Stomach smooth muscle (tissue), 2 donors: ENCODE results near the gene THAP8.
"Not testable (repeated sequence)": the region's sequence is repeated elsewhere in the genome, so short reads cannot be mapped to it uniquely, and the experiment has no call there.

Experiments used
- H3K27ac ChIP-seq: one replicate; pipeline ENCODE4 v1.7.0; 2013; ENCODE audit warnings: mild to moderate bottlenecking, low read length, inconsistent platforms
- H3K27me3 ChIP-seq, 2 donors: one replicate each; pipeline ENCODE4 v1.7.0; 2013; ENCODE audit warnings: low read length in 2 of 2; ENCODE audit not compliant: insufficient read depth in 2 of 2, control insufficient read depth in 1 of 2
- H3K36me3 ChIP-seq, 2 donors: one replicate each; pipeline ENCODE4 v1.7.0; 2013; ENCODE audit warnings: low read length in 2 of 2; ENCODE audit not compliant: control insufficient read depth in 2 of 2, insufficient read depth in 2 of 2
- H3K4me1 ChIP-seq: one replicate; pipeline ENCODE4 v1.7.0; 2013; ENCODE audit warnings: low read length; ENCODE audit not compliant: control insufficient read depth, insufficient read depth
- H3K4me3 ChIP-seq, 2 donors: one replicate each; pipeline ENCODE4 v1.7.0; 2013; ENCODE audit warnings: low read length in 2 of 2
- H3K9ac ChIP-seq, 2 donors: one replicate each; pipeline ENCODE4 v1.7.0; 2013; ENCODE audit warnings: low read length in 2 of 2, mild to moderate bottlenecking in 1 of 2
- H3K9me3 ChIP-seq, 2 donors: one replicate each; pipeline ENCODE4 v1.7.0; 2013; ENCODE audit warnings: low read length in 2 of 2; ENCODE audit not compliant: control insufficient read depth in 2 of 2
- donor health status: healthy.
- donor health status: Pancreatic carcinoma.

The THAP8 gene

DNA sequence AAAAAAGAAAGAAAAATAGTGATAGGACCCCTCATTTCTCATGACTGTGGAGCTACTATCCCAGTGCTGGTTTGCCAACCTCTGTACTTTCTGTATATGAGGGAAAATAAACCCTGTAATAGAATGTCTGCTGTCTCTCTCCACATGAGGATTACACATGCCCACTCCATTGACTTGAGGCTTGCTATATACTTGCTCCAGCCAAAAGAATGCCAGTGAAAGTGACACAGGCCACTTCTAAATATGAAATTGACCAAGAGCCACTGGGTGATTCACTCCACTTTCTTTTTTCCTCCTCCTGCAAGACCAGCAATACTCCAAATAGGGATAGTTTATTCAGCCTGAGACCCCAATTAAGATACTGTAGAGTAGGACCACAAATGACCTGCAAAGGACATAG is 6.2 kb downstream of the THAP8 start:
- no peaks in the 10 kb centered on the region for H3K27me3 ChIP-seq
- H3K4me3 ChIP-seq, result no peak overlapping the region
- H3K9me3 ChIP-seq, result no peaks in the 10 kb centered on the region
- no peak overlapping the region for H3K27ac ChIP-seq
- H3K9ac ChIP-seq, result no peak overlapping the region
- peaks cover 24% of the 10 kb centered on the region for H3K4me1 ChIP-seq
- H3K36me3 ChIP-seq, result no peaks in the 10 kb centered on the region

DNA sequence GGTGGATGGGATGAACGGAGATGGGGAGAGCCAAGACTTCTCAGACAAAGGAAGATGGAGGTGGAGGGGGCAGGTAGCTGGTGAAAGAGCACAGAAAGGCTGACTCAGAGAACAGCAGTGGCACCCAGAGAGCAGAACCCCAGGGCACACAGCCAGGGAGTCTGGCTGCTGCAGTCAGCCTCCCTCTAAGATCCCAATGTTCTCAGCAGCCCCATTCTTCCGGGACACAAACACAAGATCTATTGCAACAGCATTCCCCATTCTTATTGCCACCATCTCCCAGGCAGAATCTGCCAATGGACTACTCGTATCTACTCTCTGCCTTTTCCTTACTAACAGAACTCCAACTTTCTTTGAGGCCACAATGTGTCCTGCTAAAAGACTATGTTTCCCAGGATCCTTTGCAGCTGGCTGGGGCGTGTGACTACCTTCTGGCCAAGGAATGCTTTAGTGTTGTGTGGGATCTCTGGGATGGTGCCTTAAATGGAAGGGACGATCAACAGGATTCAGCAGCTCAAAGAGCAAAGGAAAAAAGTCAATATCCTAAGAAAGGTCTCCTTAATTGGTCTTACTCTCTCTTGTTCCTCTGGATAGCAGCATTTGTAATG is 7.5 kb downstream of the THAP8 start:
- no peaks in the 10 kb centered on the region for H3K27me3 ChIP-seq
- H3K27ac ChIP-seq, result peak overlapping the region; percentile 64
- H3K9me3 ChIP-seq, result no peaks in the 10 kb centered on the region
- H3K4me3 ChIP-seq, result peak overlapping the region; percentile 1 to 22
- H3K4me1 ChIP-seq, result peaks cover 32% of the 10 kb centered on the region
- H3K9ac ChIP-seq, result no peak overlapping the region
- H3K36me3 ChIP-seq, result no peaks in the 10 kb centered on the region

DNA sequence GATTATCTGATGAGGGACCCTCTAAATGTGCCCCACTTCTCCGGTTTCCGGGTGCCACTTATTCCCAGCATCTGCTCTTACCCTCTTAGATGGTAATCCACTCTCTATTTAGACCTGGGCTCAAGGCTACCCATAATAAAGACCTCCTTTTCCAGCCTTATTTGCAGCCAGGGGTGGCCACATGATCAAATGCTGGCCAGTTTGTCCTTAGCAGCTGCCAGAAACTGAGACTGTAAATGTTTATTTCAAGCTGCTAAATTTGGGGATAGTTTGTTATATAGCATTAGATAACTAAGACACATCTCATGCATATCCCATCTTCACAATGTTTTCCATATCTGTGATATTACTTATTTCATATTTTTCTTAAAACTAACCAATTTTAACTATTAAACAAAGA is 10.1 kb downstream of the THAP8 start:
- Histone ChIP-seq H3K9ac (peak overlapping the region in 1 of 2 donors; percentile 38), H3K4me3 (no peak overlapping the region), H3K27ac (peak overlapping the region; percentile 60), H3K4me1 (peaks cover 26% of the 10 kb centered on the region), H3K36me3 (peaks cover 0 to 2% of the 10 kb centered on the region in 2 donors), H3K9me3 (no peaks in the 10 kb centered on the region), H3K27me3 (no peaks in the 10 kb centered on the region)

DNA sequence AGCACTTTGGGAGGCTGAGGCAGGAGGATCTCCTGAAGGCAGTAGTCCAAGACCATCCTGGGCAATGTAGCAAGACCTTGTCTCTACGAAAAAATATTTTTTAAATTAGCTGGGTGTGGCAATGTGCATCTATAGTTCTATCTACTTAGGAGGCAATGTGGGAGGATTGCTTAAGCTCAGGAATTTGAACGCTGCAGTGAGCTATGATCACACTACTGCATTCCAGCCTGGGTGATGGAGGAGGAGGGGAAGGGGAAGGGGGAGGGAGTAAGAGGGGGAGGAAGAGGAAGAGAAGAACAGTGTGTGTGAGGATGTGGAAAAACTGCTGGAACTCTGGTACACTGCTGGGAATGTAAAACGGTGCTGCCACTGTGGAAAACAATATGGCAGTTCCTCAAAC is 12.3 kb downstream of the THAP8 start:
- Histone ChIP-seq H3K9me3 (no peaks in the 10 kb centered on the region), H3K36me3 (peaks cover 2 to 3% of the 10 kb centered on the region in 2 donors), H3K4me3 (no peak overlapping the region), H3K4me1 (peaks cover 24% of the 10 kb centered on the region), H3K27me3 (no peaks in the 10 kb centered on the region), H3K9ac (no peak overlapping the region), H3K27ac (peak overlapping the region; percentile 24)

DNA sequence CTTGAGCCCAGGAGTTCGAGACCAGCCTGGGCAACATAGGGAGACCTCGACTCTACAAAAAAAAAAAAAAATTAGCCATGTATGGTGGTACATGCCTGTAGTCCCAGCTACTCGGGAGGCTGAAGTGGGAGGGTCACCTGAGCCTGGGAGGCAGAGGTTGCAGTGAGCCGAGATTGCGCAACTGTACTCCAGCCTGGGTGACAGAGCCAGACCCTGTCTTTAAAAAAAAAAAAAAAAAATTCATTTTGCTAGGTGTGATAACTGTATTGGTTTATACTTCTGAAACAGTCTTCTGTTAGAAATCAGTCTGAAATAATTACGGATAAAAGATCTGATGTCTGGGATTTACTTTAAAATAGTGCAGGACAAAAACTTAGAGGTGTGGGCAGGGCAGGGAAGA is 13.0 kb downstream of the THAP8 start:
- H3K27me3 ChIP-seq, H3K36me3 ChIP-seq, H3K9ac ChIP-seq, H3K4me3 ChIP-seq, H3K27ac ChIP-seq, H3K9me3 ChIP-seq: not testable (repeated sequence)
- H3K4me1 ChIP-seq, result peaks cover 19% of the 10 kb centered on the region

DNA sequence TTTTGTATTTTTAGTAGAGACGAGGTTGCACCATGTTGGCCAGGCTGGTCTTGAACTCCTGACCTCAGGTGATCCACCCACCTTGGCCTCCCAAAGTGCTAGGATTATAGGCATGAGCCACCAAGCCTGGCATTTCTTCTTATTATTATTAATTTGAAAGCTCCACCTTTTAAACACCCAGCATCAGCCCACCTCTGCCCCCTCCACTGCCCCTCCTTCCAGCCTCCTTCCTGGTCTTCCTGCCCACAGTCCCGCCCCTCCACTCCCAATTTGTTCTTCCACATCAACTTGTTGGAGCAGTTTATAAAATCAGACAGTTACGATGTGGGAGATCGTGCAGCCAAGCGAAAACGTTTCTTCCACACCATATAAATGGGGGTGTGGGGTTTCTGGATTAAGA is 13.6 kb downstream of the THAP8 start:
- Histone ChIP-seq H3K27ac (no peak overlapping the region), H3K36me3 (peaks cover 2 to 4% of the 10 kb centered on the region in 2 donors), H3K4me1 (peaks cover 19% of the 10 kb centered on the region), H3K9me3 (no peaks in the 10 kb centered on the region), H3K9ac (no peak overlapping the region), H3K4me3 (no peak overlapping the region), H3K27me3 (no peaks in the 10 kb centered on the region)

DNA sequence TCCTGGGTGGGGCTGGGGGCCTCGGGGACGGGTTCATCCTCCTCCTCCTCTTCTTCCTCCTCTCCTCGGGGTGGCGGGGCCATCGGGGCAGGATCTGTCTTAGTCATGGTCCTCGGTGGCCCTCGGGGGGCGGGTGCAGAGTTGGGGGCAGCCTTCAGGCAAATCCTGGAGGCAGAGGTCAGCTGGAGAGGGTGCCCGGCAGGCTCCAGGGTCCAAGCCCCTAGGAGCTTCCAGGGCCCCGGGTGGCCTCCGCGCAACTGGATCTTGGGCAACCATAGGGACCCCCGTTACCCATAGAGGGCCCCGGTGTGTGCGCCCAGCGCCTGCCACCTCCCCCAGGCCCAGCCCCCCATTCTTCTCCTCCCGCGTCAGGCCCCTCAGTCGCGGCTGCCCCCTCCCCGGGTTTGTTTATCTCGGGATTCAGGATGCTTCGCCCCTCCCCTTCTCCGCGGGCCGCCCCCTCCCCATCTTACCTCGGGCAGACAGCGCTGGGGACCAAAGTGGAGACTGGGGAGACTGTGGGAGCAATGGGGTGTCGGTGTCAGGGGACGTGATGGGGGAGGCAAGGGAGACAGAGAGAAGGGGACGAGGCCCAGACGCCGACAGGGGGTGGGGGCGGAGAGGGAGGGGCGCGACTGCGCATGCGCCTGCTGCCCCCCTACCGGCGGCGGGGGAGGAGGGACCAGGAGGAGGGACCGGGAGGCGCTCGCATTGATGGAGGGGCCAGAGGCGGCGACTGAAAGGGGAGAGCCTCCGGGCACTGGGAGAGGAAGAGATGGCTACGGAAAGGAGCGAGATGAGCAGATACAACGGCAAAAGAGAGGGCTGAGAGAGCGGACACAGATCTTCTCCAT is 21.6 kb downstream of the THAP8 start, which contains the start of gene CLIP3:
Gene CLIP3 (minus strand): TSS at position 623 of the 854 bp plus-strand sequence. CDS start 516 bp downstream, at position 107.
- Histone ChIP-seq H3K4me1 (peaks cover 16% of the 10 kb centered on the region), H3K9ac (peak within 1 kb of the TSS; percentile 66 to 72), H3K36me3 (peaks cover 4 to 10% of the 10 kb centered on the region in 2 donors), H3K27me3 (no peaks in the 10 kb centered on the region), H3K27ac (peak within 1 kb of the TSS; percentile 74), H3K9me3 (no peaks in the 10 kb centered on the region), H3K4me3 (peak within 1 kb of the TSS; percentile 79)

DNA sequence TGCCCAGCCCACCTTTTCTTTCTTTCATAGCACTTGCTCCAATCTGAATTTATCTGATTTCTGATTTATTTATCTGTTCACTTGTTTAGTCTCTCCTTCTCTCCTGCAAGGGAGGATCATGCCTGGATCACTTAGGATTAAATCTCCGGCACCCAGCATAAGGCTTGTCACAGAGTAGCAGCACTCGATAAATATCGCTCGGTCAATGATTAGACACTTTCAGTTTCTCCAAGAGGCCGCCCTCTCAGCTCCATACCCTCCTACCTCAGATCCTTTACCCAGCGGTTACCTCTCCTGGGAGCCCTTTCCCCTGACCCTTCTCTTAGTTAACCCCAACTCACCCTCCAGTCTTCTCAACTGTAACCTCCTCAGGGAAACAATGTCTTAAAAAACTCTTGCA is 22.8 kb downstream of the THAP8 start:
- Histone ChIP-seq H3K27ac (no peak overlapping the region), H3K36me3 (peaks cover 8 to 16% of the 10 kb centered on the region in 2 donors), H3K4me1 (peaks cover 16% of the 10 kb centered on the region), H3K27me3 (no peaks in the 10 kb centered on the region), H3K9me3 (no peaks in the 10 kb centered on the region), H3K9ac (no peak overlapping the region), H3K4me3 (no peak overlapping the region)

DNA sequence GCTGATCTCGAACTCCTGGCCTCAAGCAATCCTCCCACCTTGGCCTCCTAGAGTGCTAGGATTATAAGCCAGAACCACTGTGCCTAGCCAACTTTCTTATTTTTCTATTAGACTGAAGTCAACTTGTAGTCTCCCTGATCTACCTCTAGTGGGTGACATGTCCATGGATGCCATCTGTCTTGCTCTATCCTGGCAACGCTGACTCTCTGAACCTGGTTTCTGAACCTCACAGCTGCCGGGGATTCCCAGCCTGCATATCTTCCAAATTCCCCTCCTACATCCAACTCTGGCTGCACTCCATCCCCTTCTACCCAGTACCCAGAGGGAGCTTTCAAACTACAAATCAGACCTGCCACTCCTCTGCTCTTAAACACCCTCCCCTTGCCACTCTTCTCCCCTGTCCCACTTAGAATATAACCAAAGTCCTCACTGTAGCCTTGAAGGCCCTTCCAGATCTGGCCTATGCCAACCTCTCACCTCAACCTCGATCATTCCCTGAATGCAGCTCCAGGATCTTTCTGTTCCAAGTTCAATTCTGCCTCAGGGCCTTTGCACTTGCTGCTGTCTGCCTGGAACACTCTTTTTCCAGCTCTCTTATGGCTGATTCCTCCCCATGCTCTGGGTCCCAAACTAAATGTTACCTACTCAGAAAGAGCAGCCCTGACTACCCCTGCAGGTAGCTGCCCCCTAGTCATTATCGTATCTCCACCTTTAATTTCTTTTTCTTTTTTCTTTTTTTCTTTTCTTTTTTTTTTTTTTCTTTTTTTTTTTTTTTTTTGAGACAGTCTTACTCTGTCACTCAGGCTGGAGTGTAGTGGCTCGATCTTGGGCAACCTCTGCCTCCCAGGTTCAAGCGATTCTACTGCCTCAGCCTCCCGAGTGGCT is 23.6 kb downstream of the THAP8 start:
- no peak overlapping the region for H3K4me3 ChIP-seq
- no peak overlapping the region for H3K9ac ChIP-seq
- H3K9me3 ChIP-seq, result no peaks in the 10 kb centered on the region
- H3K27ac ChIP-seq, result no peak overlapping the region
- H3K36me3 ChIP-seq, result peaks cover 14 to 22% of the 10 kb centered on the region in 2 donors
- peaks cover 16% of the 10 kb centered on the region for H3K4me1 ChIP-seq
- H3K27me3 ChIP-seq, result no peaks in the 10 kb centered on the region

DNA sequence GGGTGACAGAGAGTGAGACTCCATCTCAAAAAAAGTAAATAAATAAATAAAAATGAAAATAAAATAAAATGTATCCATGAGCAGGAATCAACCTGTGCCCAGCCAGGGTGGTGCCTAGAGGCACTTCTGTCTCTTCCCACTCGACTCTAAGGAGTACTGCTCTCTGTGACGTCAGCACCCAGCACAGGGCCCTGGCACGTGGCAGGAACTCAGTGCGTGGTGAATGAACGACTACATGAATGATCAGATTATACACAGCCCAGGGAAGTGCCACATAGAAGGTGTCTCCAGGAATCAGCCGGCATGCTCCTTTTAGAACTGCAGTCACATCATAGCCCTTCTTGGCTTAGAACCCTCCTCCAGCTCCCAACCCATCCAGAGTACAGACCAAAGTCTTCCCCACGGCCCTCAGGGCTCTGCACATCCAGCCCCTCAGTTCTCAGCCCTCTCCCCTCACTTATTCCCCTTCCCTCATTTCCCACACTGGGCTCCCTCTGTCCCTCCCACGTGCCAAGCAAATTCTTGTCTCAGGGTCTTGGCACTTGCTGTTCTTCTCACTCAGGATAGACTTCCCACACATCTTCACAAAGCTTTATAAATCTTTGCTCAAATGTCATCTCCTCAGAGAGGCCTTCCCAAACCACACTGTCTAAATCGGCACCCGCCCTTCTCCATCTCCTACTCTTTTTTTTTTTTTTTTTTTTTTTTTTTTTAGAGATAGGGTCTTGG is 25.6 kb downstream of the THAP8 start:
- peak overlapping the region; percentile 11 for H3K27ac ChIP-seq
- H3K9ac ChIP-seq, result no peak overlapping the region
- H3K36me3 ChIP-seq, result peaks cover 21 to 27% of the 10 kb centered on the region in 2 donors
- H3K9me3 ChIP-seq, result no peaks in the 10 kb centered on the region
- H3K27me3 ChIP-seq, result no peaks in the 10 kb centered on the region
- H3K4me1 ChIP-seq, result peaks cover 16% of the 10 kb centered on the region
- H3K4me3 ChIP-seq, result no peak overlapping the region
